A673 (cell line): ENCODE results near the gene ENGASE. TPM values are rescaled to one million over a fixed set of nuclear protein-coding genes. Genes with fewer than 3 reads are reported as not detected.

ENCODE experiments used
- BruUV-seq: library from RNA; stranded (reverse); fragments of 400-500 nt; replicated peaks from 2 replicates; lab custom pipeline; 2021; lab: Mats Ljungman, UMichigan
- CTCF ChIA-PET: fragments of 300-600 bp; sonication (Branson Sonifier 250); formaldehyde crosslinking; loops from one replicate; lab custom pipeline; 2022; ENCODE audit warnings: antibody characterized with exemption; lab: Charles Lee
- POLR2A ChIA-PET: fragments of 300-600 bp; sonication (Branson Sonifier 250); formaldehyde crosslinking; loops from one replicate; lab custom pipeline; 2022; ENCODE audit warnings: antibody characterized with exemption; ENCODE audit not compliant: low non-redundant PET; lab: Charles Lee
- DNase-seq: peaks from one replicate; pipeline ENCODE4 v3.0.0-alpha.2; 2015; ENCODE audit warnings: low spot score
- H3K27ac ChIP-seq: fragments of 200-600 bp; sonication (generic); 2 replicates; pipeline ENCODE4 v1.5.1; 2016; ENCODE audit warnings: mixed run types, low read depth, mild to moderate bottlenecking, mixed read lengths, antibody characterized with exemption, low read length; ENCODE audit not compliant: poor library complexity, severe bottlenecking
- H3K27me3 ChIP-seq: fragments of 200-600 bp; sonication (generic); replicated peaks from 2 replicates; pipeline ENCODE4 v1.6.1; 2017; ENCODE audit warnings: mixed run types, low read depth, mild to moderate bottlenecking, mixed read lengths, antibody characterized with exemption, low read length; ENCODE audit not compliant: insufficient read depth, poor library complexity
- H3K36me3 ChIP-seq: fragments of 200-600 bp; sonication (generic); 2 replicates; pipeline ENCODE4 v1.6.1; 2016; ENCODE audit warnings: mixed run types, mild to moderate bottlenecking, mixed read lengths, antibody characterized with exemption, low read length; ENCODE audit not compliant: insufficient read depth, poor library complexity, severe bottlenecking
- H3K4me1 ChIP-seq: fragments of 200-600 bp; sonication (generic); 2 replicates; pipeline ENCODE4 v1.6.1; 2017; ENCODE audit warnings: mixed run types, mild to moderate bottlenecking, mixed read lengths, antibody characterized with exemption, low read length; ENCODE audit not compliant: insufficient read depth, poor library complexity, severe bottlenecking
- H3K4me3 ChIP-seq: fragments of 200-600 bp; sonication (generic); 2 replicates; pipeline ENCODE4 v1.5.1; 2016; ENCODE audit warnings: low read depth, mixed run types, mild to moderate bottlenecking, mixed read lengths, low read length; ENCODE audit not compliant: poor library complexity, severe bottlenecking
- H3K9me3 ChIP-seq: fragments of 200-600 bp; sonication (generic); 2 replicates; pipeline ENCODE4 v1.6.1; 2016; ENCODE audit warnings: mixed run types, low read depth, mild to moderate bottlenecking, mixed read lengths, antibody characterized with exemption, low read length; ENCODE audit not compliant: poor library complexity, severe bottlenecking
- EZH2 ChIP-seq: fragments of 200-600 bp; sonication (generic); IDR thresholded peaks from 2 replicates; pipeline ENCODE4 v1.6.1; 2017; ENCODE audit warnings: borderline replicate concordance, low read depth, mild to moderate bottlenecking, mixed read lengths, antibody characterized with exemption, low read length; ENCODE audit not compliant: poor library complexity, severe bottlenecking
- intact Hi-C: fragments of 100-400 bp; cut with micrococcal nuclease; formaldehyde crosslinking; loops from one replicate; pipeline ENCODE4 v1.10.0; 2022; ENCODE audit not compliant: unreplicated experiment
- total RNA-seq: library from RNA; stranded (reverse); gene quantifications from 2 replicates; pipeline ENCODE4 v1.2.3, GENCODE V29; 2021
- TF ChIP-seq, protein P1 (sequence below): fragments of 300-800, 200-600 bp; sonication (generic); conservative IDR thresholded peaks from 2 replicates; pipeline ENCODE4 v1.5.1; 2017; ENCODE audit warnings: low read depth, mild to moderate bottlenecking, antibody characterized with exemption, low read length, moderate library complexity, mixed read lengths

Gene ENGASE
- total RNA-seq, 1 experiment from 2014 or later: 24.4 TPM

DNA sequence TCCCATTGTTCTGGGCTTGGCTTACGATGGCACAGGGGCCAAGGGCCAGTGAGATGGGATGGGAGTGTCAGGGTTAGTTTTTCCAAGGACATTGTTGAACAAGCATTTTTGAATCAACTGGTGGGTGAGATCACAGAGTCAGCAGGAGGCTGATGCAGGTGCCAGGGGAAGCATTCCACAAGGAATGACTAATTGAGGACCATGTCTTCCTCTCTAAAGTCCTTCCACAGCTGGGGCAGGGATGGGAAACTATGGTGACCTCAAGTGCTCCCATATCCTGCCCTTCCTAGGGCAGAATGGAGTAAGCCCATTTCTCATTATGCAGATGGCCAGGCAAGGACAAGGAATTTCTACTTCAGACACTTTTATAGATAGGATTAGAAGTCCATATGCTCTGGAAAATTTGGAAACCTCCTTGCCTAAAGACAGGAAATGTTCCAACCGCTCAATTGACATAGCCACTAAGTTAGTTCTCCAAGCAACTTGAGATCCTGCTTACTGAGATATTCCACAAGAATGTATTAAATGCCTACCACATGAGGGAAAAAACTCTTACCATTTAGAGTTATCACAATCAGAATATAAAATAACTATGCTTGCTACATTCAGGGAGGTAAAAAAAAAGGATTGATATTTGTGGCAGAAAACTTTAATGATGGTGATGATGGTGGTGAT, 21.2 kb upstream of the ENGASE start:
- Histone ChIP-seq H3K36me3 (no peaks in the 10 kb centered on the region), H3K27me3 (no peaks in the 10 kb centered on the region), H3K27ac (no peak overlapping the region), H3K4me3 (no peak overlapping the region), H3K9me3 (peaks cover 10% of the 10 kb centered on the region), H3K4me1 (no peaks in the 10 kb centered on the region)
- TF ChIP-seq, protein P1, sequence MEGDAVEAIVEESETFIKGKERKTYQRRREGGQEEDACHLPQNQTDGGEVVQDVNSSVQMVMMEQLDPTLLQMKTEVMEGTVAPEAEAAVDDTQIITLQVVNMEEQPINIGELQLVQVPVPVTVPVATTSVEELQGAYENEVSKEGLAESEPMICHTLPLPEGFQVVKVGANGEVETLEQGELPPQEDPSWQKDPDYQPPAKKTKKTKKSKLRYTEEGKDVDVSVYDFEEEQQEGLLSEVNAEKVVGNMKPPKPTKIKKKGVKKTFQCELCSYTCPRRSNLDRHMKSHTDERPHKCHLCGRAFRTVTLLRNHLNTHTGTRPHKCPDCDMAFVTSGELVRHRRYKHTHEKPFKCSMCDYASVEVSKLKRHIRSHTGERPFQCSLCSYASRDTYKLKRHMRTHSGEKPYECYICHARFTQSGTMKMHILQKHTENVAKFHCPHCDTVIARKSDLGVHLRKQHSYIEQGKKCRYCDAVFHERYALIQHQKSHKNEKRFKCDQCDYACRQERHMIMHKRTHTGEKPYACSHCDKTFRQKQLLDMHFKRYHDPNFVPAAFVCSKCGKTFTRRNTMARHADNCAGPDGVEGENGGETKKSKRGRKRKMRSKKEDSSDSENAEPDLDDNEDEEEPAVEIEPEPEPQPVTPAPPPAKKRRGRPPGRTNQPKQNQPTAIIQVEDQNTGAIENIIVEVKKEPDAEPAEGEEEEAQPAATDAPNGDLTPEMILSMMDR: no peak
- no peak for TF ChIP-seq EZH2
- intact Hi-C loops: no loop called here
- ChIA-PET POLR2A (no interaction called here), CTCF (no interaction called here)
- DNase-seq: no peak
- no TSS peak for BruUV-seq

DNA sequence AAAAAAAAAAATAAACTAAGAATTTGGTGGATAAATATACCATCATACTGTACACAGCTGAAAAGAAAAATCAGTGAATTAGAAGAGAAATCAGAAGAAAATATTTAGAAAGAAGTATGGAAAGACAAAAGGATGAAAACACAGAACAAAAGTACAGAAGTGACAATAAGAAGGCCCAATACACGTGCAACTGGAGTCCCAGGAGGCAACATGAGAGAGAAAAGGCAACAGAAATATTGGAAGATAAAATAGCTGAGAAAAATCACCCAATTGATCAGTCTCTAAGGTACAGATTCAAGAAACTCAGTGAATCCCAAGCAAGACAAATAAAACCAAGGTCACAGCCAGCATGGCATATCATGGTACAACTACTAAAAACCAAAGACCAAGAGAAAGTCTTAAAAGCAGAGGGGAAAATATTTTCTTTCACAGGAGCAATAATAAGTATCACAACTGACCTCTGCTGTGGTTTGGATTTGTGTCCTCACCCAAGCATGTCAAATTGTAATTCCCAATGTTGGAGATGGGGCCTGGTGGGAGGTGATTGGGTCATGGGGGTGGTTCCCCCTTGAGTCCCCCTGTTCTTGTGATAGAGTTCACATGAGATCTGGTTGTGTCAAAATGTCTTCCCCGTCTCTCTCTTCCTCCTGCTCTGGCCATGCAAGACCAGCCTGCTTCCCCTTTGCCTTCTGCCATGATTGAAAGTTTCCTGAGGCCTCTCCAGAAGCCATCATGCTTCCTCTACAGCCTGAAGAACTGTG, 20.2 kb upstream of the ENGASE start:
- Histone ChIP-seq H3K27ac (no peak overlapping the region), H3K36me3 (no peaks in the 10 kb centered on the region), H3K4me3 (no peak overlapping the region), H3K27me3 (no peaks in the 10 kb centered on the region), H3K9me3 (peaks cover 10% of the 10 kb centered on the region), H3K4me1 (no peaks in the 10 kb centered on the region)
- CTCF ChIA-PET: no interaction called here
- intact Hi-C loops: no loop called here
- POLR2A ChIA-PET: no interaction called here
- no peak for DNase-seq
- TF ChIP-seq EZH2: no peak
- TF ChIP-seq, protein P1: no peak
- BruUV-seq: no TSS peak

DNA sequence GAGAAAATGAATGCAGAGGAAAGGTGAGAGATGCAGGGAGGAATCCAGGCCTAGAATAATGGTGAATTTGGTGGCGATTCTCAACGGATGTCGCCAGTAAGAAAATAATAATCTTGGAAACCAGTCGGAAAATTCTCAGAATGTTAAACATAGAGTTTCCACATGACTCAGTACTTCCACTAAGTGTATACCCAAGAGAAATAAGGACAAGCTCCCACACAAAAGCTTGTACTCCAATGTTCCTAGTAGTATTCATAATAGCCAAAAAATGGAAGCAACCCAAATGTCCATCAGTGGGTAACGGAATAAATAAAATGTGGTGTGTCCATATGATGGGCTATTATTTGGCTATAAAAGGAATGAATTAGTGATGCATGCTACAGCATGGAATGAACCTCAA, 19.4 kb upstream of the ENGASE start:
- ChIA-PET POLR2A (no interaction called here), CTCF (no interaction called here)
- intact Hi-C loops: no loop called here
- no peak for DNase-seq
- no peak overlapping the region for H3K27ac ChIP-seq
- peaks cover 10% of the 10 kb centered on the region for H3K9me3 ChIP-seq
- no peaks in the 10 kb centered on the region for H3K4me1 ChIP-seq
- H3K27me3 ChIP-seq: no peaks in the 10 kb centered on the region
- TF ChIP-seq, protein P1: no peak
- no peak for TF ChIP-seq EZH2
- H3K4me3 ChIP-seq: no peak overlapping the region
- H3K36me3 ChIP-seq: no peaks in the 10 kb centered on the region
- BruUV-seq: no TSS peak
